GM10248 (cell line): ENCODE results near the gene PRKG1.

Source experiments
- CTCF ChIA-PET: fragments of 300-600 bp; sonication (Branson Sonifier 250); formaldehyde crosslinking; extraction: SDS; loops from one replicate; lab custom pipeline; 2021; ENCODE audit warnings: antibody characterized with exemption; lab: Yijun Ruan, JAX
- POLR2A ChIA-PET: fragments of 350-650 bp; sonication (Branson Sonifier 250); formaldehyde crosslinking; extraction: SDS; loops from one replicate; lab custom pipeline; 2020; ENCODE audit warnings: antibody characterized with exemption; lab: Yijun Ruan, JAX
- DNase-seq: peaks from one replicate; pipeline ENCODE4 v3.0.0; 2012; ENCODE audit errors: extremely low spot score
- CTCF ChIP-seq: IDR thresholded peaks from 2 replicates; pipeline ENCODE4 v1.5.1; 2012; ENCODE audit warnings: mild to moderate bottlenecking, low read depth; ENCODE audit errors: extremely low read depth, missing control alignments, control extremely low read depth

PRKG1 gene

GRCh38 chr10:51117053-51117660 lies 42.9 kb downstream of the PRKG1 start:
- CTCF ChIA-PET = no interaction called here
- no peak for DNase-seq
- TF ChIP-seq CTCF = no peak
- POLR2A ChIA-PET = no interaction called here

GRCh38 chr10:51117794-51118193 lies 43.5 kb downstream of the PRKG1 start:
- no peak for TF ChIP-seq CTCF
- ChIA-PET POLR2A (no interaction called here), CTCF (interaction anchor here (0.9 to 1.1 kb wide), 2 partner anchors 15 to 36 kb away, joined by 3 read pairs; no protein-coding TSS in a partner anchor)
- DNase-seq = no peak

GRCh38 chr10:51119441-51119840 lies 45.2 kb downstream of the PRKG1 start:
- CTCF ChIA-PET = no interaction called here
- no peak for TF ChIP-seq CTCF
- DNase-seq = no peak
- POLR2A ChIA-PET = no interaction called here

GRCh38 chr10:51121861-51122260 lies 47.6 kb downstream of the PRKG1 start:
- no peak for DNase-seq
- POLR2A ChIA-PET = no interaction called here
- CTCF ChIA-PET = no interaction called here
- TF ChIP-seq CTCF = no peak

GRCh38 chr10:51124852-51125251 lies 50.6 kb downstream of the PRKG1 start:
- ChIA-PET CTCF (no interaction called here), POLR2A (no interaction called here)
- TF ChIP-seq CTCF = no peak
- DNase-seq = no peak

GRCh38 chr10:51125518-51125917 lies 51.2 kb downstream of the PRKG1 start:
- no peak for DNase-seq
- TF ChIP-seq CTCF = no peak
- ChIA-PET POLR2A (no interaction called here), CTCF (no interaction called here)
